Ovary (tissue), 3 donors: ENCODE measurements around the gene UNC13D.

Source experiments
- POLR2A ChIP-seq: fragments of 450-650 bp; IDR thresholded peaks from one replicate; pipeline ENCODE4 v1.6.1; 2017; ENCODE audit warnings: antibody characterized with exemption, mild to moderate bottlenecking, moderate library complexity
- TF ChIP-seq, protein P1 (sequence below), 3 donors: fragments of 450-650 bp in 2 of 3; fragments of 200-600 bp in 1 of 3; IDR thresholded peaks; one replicate each; pipeline versions ENCODE4 v1.5.1 to v1.8.0; 2016 to 2022; ENCODE audit warnings: antibody characterized with exemption in 3 of 3, mild to moderate bottlenecking in 1 of 3
- donor health status: DM: no; HTN: no; CAD: no.

DNA sequence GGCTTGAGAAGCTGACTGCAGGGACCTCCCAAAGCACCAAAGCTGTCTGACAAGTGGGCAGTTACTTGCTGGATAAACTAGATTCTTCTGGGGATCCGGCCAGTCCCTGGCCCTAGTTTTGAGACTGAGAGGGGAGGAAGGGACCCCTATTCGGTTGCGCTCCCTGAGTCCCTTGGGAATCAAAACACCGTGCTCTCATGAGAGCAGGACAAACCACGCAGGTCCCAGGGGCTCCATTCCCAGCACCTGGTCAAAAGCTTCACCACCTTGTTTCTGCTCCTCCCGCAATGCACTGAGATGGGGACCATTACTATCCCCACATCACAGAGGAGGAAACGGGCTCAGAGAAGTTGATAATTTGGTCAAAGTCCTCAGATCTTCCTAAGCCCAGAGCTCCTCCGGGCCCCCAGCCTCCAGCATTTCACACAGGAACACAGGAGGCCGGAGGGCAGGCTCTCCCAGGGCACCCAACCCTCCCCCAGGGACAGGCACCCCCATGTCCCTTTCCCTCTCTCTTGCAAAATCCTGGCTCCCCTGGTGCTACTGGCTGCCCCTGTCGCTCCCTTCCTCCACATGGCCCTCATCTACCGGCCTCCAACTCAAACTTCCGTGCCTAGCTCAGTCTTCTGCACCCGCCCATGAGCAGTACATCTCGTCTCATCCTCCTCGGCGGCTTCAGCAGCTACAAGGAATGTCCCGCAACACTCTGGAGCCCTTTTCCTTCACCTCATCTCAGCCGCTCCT lies 49.3 kb upstream of the UNC13D start:
- no peak for TF ChIP-seq POLR2A
- TF ChIP-seq, protein P1, sequence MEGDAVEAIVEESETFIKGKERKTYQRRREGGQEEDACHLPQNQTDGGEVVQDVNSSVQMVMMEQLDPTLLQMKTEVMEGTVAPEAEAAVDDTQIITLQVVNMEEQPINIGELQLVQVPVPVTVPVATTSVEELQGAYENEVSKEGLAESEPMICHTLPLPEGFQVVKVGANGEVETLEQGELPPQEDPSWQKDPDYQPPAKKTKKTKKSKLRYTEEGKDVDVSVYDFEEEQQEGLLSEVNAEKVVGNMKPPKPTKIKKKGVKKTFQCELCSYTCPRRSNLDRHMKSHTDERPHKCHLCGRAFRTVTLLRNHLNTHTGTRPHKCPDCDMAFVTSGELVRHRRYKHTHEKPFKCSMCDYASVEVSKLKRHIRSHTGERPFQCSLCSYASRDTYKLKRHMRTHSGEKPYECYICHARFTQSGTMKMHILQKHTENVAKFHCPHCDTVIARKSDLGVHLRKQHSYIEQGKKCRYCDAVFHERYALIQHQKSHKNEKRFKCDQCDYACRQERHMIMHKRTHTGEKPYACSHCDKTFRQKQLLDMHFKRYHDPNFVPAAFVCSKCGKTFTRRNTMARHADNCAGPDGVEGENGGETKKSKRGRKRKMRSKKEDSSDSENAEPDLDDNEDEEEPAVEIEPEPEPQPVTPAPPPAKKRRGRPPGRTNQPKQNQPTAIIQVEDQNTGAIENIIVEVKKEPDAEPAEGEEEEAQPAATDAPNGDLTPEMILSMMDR (IDR thresholded peaks at IDR 0.05): no peak
